ENCODE data around the gene ELP4. TPM values are rescaled to one million over a fixed set of nuclear protein-coding genes. Genes with fewer than 3 reads are reported as not detected.

Gene ELP4
- total and polyA plus RNA-seq, 9 of the 15 experiments (the other 6 are each of a cell fraction or from before 2014, with no cell fraction given): 24.1 to 60.3 (median 38.7) TPM

GRCh38 chr11:31625868-31626267 lies 116.3 kb downstream of the ELP4 start (continued):
- TF ChIP-seq NBN (IDR thresholded peaks at IDR 0.05; ENCODE audit: low read depth) (no peak), ARHGAP35 (IDR thresholded peaks at IDR 0.05; ENCODE audit: partially characterized antibody) (no peak), DPF2 (IDR thresholded peaks at IDR 0.05) (no peak), TEAD4 (IDR thresholded peaks at IDR 0.05; ENCODE audit: low read length) (no peak), TEAD4 (CRISPR knock-in tag; IDR thresholded peaks at IDR 0.05; ENCODE audit: borderline replicate concordance) (no peak), RCOR1 (IDR thresholded peaks at IDR 0.05; ENCODE audit: borderline replicate concordance in 1 of 2, low read depth in 2 of 2, low read length in 2 of 2) (no peak), YY1 (IDR thresholded peaks at IDR 0.05; ENCODE audit: borderline replicate concordance in 1 of 3, control insufficient read depth in 1 of 3, extremely low read depth in 1 of 3, insufficient read depth in 3 of 3, insufficient read length in 1 of 3, insufficient replicate concordance in 2 of 3, low read depth in 1 of 3, low read length in 2 of 3) (no peak), TRIM28 (IDR thresholded peaks at IDR 0.05) (no peak), CXXC5 (CRISPR knock-in tag; IDR thresholded peaks at IDR 0.05) (no peak), ZBTB9 (CRISPR knock-in tag; IDR thresholded peaks at IDR 0.05) (no peak), MAFF (IDR thresholded peaks at IDR 0.05; ENCODE audit: low read length) (peak; percentile 63), EHMT2 (IDR thresholded peaks at IDR 0.05) (no peak), ELF4 (CRISPR knock-in tag; IDR thresholded peaks at IDR 0.05) (no peak), E2F5 (CRISPR knock-in tag; IDR thresholded peaks at IDR 0.05) (no peak), PATZ1 (CRISPR knock-in tag; IDR thresholded peaks at IDR 0.05; ENCODE audit: borderline replicate concordance) (no peak), PTBP1 (IDR thresholded peaks at IDR 0.05; ENCODE audit: low read depth, low read length) (no peak), MECOM (CRISPR knock-in tag; IDR thresholded peaks at IDR 0.05) (no peak), EP300 (IDR thresholded peaks at IDR 0.05; ENCODE audit: low read length) (no peak)
- TF ChIP-seq, protein P1, sequence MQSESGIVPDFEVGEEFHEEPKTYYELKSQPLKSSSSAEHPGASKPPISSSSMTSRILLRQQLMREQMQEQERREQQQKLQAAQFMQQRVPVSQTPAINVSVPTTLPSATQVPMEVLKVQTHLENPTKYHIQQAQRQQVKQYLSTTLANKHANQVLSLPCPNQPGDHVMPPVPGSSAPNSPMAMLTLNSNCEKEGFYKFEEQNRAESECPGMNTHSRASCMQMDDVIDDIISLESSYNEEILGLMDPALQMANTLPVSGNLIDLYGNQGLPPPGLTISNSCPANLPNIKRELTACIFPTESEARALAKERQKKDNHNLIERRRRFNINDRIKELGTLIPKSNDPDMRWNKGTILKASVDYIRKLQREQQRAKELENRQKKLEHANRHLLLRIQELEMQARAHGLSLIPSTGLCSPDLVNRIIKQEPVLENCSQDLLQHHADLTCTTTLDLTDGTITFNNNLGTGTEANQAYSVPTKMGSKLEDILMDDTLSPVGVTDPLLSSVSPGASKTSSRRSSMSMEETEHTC (IDR thresholded peaks at IDR 0.05): no peak
- TF ChIP-seq, protein P2, sequence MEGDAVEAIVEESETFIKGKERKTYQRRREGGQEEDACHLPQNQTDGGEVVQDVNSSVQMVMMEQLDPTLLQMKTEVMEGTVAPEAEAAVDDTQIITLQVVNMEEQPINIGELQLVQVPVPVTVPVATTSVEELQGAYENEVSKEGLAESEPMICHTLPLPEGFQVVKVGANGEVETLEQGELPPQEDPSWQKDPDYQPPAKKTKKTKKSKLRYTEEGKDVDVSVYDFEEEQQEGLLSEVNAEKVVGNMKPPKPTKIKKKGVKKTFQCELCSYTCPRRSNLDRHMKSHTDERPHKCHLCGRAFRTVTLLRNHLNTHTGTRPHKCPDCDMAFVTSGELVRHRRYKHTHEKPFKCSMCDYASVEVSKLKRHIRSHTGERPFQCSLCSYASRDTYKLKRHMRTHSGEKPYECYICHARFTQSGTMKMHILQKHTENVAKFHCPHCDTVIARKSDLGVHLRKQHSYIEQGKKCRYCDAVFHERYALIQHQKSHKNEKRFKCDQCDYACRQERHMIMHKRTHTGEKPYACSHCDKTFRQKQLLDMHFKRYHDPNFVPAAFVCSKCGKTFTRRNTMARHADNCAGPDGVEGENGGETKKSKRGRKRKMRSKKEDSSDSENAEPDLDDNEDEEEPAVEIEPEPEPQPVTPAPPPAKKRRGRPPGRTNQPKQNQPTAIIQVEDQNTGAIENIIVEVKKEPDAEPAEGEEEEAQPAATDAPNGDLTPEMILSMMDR (IDR thresholded peaks at IDR 0.05 in 2 of 3, conservative IDR thresholded peaks at IDR 0.05 in 1 of 3; ENCODE audit: insufficient read depth in 2 of 3, low read depth in 1 of 3, low read length in 3 of 3): no peak
- TF ChIP-seq, protein P3, sequence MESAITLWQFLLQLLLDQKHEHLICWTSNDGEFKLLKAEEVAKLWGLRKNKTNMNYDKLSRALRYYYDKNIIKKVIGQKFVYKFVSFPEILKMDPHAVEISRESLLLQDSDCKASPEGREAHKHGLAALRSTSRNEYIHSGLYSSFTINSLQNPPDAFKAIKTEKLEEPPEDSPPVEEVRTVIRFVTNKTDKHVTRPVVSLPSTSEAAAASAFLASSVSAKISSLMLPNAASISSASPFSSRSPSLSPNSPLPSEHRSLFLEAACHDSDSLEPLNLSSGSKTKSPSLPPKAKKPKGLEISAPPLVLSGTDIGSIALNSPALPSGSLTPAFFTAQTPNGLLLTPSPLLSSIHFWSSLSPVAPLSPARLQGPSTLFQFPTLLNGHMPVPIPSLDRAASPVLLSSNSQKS (CRISPR knock-in tag; IDR thresholded peaks at IDR 0.05): no peak

All from K562 (cell line).